Uterus (tissue), 2 donors: ENCODE measurements around the gene ACADL.

ENCODE experiments used
- POLR2A ChIP-seq, 2 donors: fragments of 450-650 bp; IDR thresholded peaks; one replicate each; pipeline ENCODE4 v1.6.1; 2016; ENCODE audit warnings: antibody characterized with exemption in 2 of 2, mild to moderate bottlenecking in 1 of 2, moderate library complexity in 1 of 2
- TF ChIP-seq, protein P1 (sequence below), 4 experiments: fragments of 200-600 bp in 2 of 4; fragments of 450-650 bp in 2 of 4; sonication (generic) in 2 of 4; IDR thresholded peaks; one replicate each; pipeline ENCODE4 v1.5.1; 2016 to 2019; ENCODE audit warnings: antibody characterized with exemption in 4 of 4, mild to moderate bottlenecking in 2 of 4, moderate library complexity in 1 of 4

DNA sequence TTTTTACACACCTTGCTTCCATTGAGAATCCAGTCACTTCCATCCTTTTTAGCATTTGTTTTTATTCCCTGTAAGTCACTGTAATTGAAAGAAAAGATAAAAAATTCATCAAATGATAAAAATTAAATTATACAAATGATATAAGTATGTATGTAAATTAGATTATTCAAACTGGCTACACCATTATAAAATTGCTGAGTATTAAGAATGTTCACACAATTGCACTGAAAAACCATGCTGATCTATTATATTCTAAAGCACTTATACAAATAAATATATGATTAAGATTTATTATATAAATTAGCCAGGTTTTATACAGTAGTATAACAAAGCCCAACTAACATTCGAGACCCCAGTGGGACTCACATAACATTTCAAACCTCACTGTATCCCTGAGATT lies 15.1 kb downstream of the ACADL start:
- TF ChIP-seq, protein P1, sequence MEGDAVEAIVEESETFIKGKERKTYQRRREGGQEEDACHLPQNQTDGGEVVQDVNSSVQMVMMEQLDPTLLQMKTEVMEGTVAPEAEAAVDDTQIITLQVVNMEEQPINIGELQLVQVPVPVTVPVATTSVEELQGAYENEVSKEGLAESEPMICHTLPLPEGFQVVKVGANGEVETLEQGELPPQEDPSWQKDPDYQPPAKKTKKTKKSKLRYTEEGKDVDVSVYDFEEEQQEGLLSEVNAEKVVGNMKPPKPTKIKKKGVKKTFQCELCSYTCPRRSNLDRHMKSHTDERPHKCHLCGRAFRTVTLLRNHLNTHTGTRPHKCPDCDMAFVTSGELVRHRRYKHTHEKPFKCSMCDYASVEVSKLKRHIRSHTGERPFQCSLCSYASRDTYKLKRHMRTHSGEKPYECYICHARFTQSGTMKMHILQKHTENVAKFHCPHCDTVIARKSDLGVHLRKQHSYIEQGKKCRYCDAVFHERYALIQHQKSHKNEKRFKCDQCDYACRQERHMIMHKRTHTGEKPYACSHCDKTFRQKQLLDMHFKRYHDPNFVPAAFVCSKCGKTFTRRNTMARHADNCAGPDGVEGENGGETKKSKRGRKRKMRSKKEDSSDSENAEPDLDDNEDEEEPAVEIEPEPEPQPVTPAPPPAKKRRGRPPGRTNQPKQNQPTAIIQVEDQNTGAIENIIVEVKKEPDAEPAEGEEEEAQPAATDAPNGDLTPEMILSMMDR (IDR thresholded peaks at IDR 0.05): no peak
- TF ChIP-seq POLR2A (IDR thresholded peaks at IDR 0.05): no peak
